Activated T-helper 2 cell treated with anti-CD3 and anti-CD28 coated beads, Interferon-gamma antibody, Interleukin-2, Interleukin-4, amounts not matched to agents 10 μg/mL and 5 μg/mL and 100 μg/mL, durations not matched to agents 14 hours and 24 hours and 36 hours (primary cell): ENCODE measurements around the gene NRP2. TPM values are rescaled to one million over a fixed set of nuclear protein-coding genes. Genes with fewer than 3 reads are reported as not detected.

ENCODE experiments used
- DNase-seq: peaks from one replicate; pipeline ENCODE4 v3.0.0; 2021; ENCODE audit warnings: low spot score
- H3K27ac Mint-ChIP-seq: one replicate; pipeline ENCODE4 v1.8.0; 2021; ENCODE audit warnings: mixed read lengths
- H3K27me3 Mint-ChIP-seq: one replicate; pipeline ENCODE4 v1.8.0; 2021; ENCODE audit warnings: low read depth, mixed read lengths
- H3K36me3 Mint-ChIP-seq: one replicate; pipeline ENCODE4 v1.8.0; 2021; ENCODE audit warnings: low read depth, mixed read lengths
- H3K4me1 Mint-ChIP-seq: one replicate; pipeline ENCODE4 v1.8.0; 2021; ENCODE audit warnings: low read depth, mixed read lengths
- H3K4me3 Mint-ChIP-seq: one replicate; pipeline ENCODE4 v1.8.0; 2021; ENCODE audit warnings: low read depth, mild to moderate bottlenecking, moderate library complexity, mixed read lengths
- H3K9me3 Mint-ChIP-seq: one replicate; pipeline ENCODE4 v1.8.0; 2021; ENCODE audit warnings: mixed read lengths
- intact Hi-C: fragments of 100-400 bp; cut with micrococcal nuclease; formaldehyde crosslinking; loops from one replicate; pipeline ENCODE4 v1.15.1; 2023
- total RNA-seq: library from RNA; stranded (reverse); gene quantifications from 2 replicates; pipeline ENCODE4 v1.2.3, GENCODE V29; 2022

NRP2 gene
- total RNA-seq, 1 donor from 2014 or later, result 61.7 TPM

- Mint-ChIP-seq H3K27me3 (no peaks in the 10 kb centered on the region), H3K36me3 (no peaks in the 10 kb centered on the region), H3K4me1 (peaks cover 35% of the 10 kb centered on the region), H3K27ac (no peak overlapping the region), H3K9me3 (peaks cover 30% of the 10 kb centered on the region), H3K4me3 (no peak overlapping the region)
- no peak for DNase-seq
- intact Hi-C loops, result no loop called here
Measured at GRCh38 chr2:205665791-205666190, 16.5 kb upstream of the NRP2 start.

GRCh38 chr2:205670292-205670691 lies 12.0 kb upstream of the NRP2 start:
- Mint-ChIP-seq H3K36me3 (peaks cover 3% of the 10 kb centered on the region), H3K4me3 (no peak overlapping the region), H3K27me3 (no peaks in the 10 kb centered on the region), H3K4me1 (peaks cover 17% of the 10 kb centered on the region), H3K27ac (no peak overlapping the region), H3K9me3 (peaks cover 25% of the 10 kb centered on the region)
- intact Hi-C loops, result no loop called here
- DNase-seq, result no peak

GRCh38 chr2:205673312-205673711 lies 9.0 kb upstream of the NRP2 start:
- Mint-ChIP-seq H3K36me3 (peaks cover 3% of the 10 kb centered on the region), H3K27ac (no peak overlapping the region), H3K4me1 (peaks cover 20% of the 10 kb centered on the region), H3K4me3 (no peak overlapping the region), H3K27me3 (no peaks in the 10 kb centered on the region), H3K9me3 (peaks cover 11% of the 10 kb centered on the region)
- no peak for DNase-seq
- intact Hi-C loops, result no loop called here

GRCh38 chr2:205675861-205676516 lies 6.3 kb upstream of the NRP2 start:
- peaks cover 3% of the 10 kb centered on the region for H3K36me3 Mint-ChIP-seq
- H3K27me3 Mint-ChIP-seq, result peaks cover 8% of the 10 kb centered on the region
- no peak overlapping the region for H3K4me3 Mint-ChIP-seq
- intact Hi-C loops, result loop anchor here (1.0 to 5.0 kb wide), 2 partner anchors 79 to 202 kb away; no protein-coding TSS in a partner anchor
- DNase-seq, result no peak
- H3K27ac Mint-ChIP-seq, result no peak overlapping the region
- no peaks in the 10 kb centered on the region for H3K9me3 Mint-ChIP-seq
- H3K4me1 Mint-ChIP-seq, result peaks cover 40% of the 10 kb centered on the region

- peaks cover 44% of the 10 kb centered on the region for H3K4me1 Mint-ChIP-seq
- intact Hi-C loops, result loop anchor here (2.0 to 5.0 kb wide), 2 partner anchors 18 to 81 kb away; no protein-coding TSS in a partner anchor
- no peak for DNase-seq
- peaks cover 3% of the 10 kb centered on the region for H3K36me3 Mint-ChIP-seq
- no peaks in the 10 kb centered on the region for H3K9me3 Mint-ChIP-seq
- peaks cover 15% of the 10 kb centered on the region for H3K27me3 Mint-ChIP-seq
- no peak overlapping the region for H3K27ac Mint-ChIP-seq
- H3K4me3 Mint-ChIP-seq, result no peak overlapping the region
Measured at GRCh38 chr2:205678541-205679142, 3.7 kb upstream of the NRP2 start.

GRCh38 chr2:205679410-205680009 lies 2.8 kb upstream of the NRP2 start:
- Mint-ChIP-seq H3K4me3 (no peak overlapping the region), H3K4me1 (peaks cover 48% of the 10 kb centered on the region), H3K27ac (no peak overlapping the region), H3K36me3 (peaks cover 9% of the 10 kb centered on the region), H3K27me3 (peaks cover 21% of the 10 kb centered on the region), H3K9me3 (no peaks in the 10 kb centered on the region)
- intact Hi-C loops, result loop anchor here (2.0 to 10.0 kb wide), 12 partner anchors 19 to 1575 kb away; no protein-coding TSS in a partner anchor
- DNase-seq, result no peak

GRCh38 chr2:205680067-205680466 lies 2.2 kb upstream of the NRP2 start:
- intact Hi-C loops, result loop anchor here (2.0 to 10.0 kb wide), 10 partner anchors 33 to 1575 kb away; no protein-coding TSS in a partner anchor
- H3K27ac Mint-ChIP-seq, result no peak overlapping the region

GRCh38 chr2:205680903-205681302 lies 1.4 kb upstream of the NRP2 start:
- Mint-ChIP-seq H3K9me3 (no peaks in the 10 kb centered on the region), H3K36me3 (peaks cover 18% of the 10 kb centered on the region), H3K27me3 (peaks cover 29% of the 10 kb centered on the region), H3K4me3 (peak overlapping the region; percentile 7), H3K4me1 (peaks cover 47% of the 10 kb centered on the region), H3K27ac (no peak overlapping the region)
- no peak for DNase-seq
- intact Hi-C loops, result loop anchor here (1.0 to 10.0 kb wide), 11 partner anchors 32 to 1576 kb away; no protein-coding TSS in a partner anchor

More at GRCh38 chr2:205680067-205680466, 2.2 kb upstream of the NRP2 start:
- peaks cover 47% of the 10 kb centered on the region for H3K4me1 Mint-ChIP-seq
- peak; percentile 41 for DNase-seq
- H3K36me3 Mint-ChIP-seq, result peaks cover 15% of the 10 kb centered on the region
- peak overlapping the region; percentile 28 for H3K4me3 Mint-ChIP-seq
- H3K27me3 Mint-ChIP-seq, result peaks cover 26% of the 10 kb centered on the region
- H3K9me3 Mint-ChIP-seq, result no peaks in the 10 kb centered on the region

- peak overlapping the region; percentile 79 for H3K4me3 Mint-ChIP-seq
- intact Hi-C loops, result loop anchor here (1.0 to 10.0 kb wide), 13 partner anchors 31 to 1577 kb away; no protein-coding TSS in a partner anchor
- peaks cover 31% of the 10 kb centered on the region for H3K27me3 Mint-ChIP-seq
- H3K27ac Mint-ChIP-seq, result peak overlapping the region; percentile 73
- peaks cover 25% of the 10 kb centered on the region for H3K36me3 Mint-ChIP-seq
- DNase-seq, result no peak
- no peaks in the 10 kb centered on the region for H3K9me3 Mint-ChIP-seq
- H3K4me1 Mint-ChIP-seq, result peaks cover 47% of the 10 kb centered on the region
Measured at GRCh38 chr2:205681401-205682238, 681 bp upstream of the NRP2 start.

GRCh38 chr2:205682971-205683501 lies 735 bp downstream of the NRP2 start:
- DNase-seq, result no peak
- peaks cover 31% of the 10 kb centered on the region for H3K36me3 Mint-ChIP-seq
- peaks cover 41% of the 10 kb centered on the region for H3K27me3 Mint-ChIP-seq
- intact Hi-C loops, result loop anchor here (2.0 to 10.0 kb wide), 9 partner anchors 36 to 1578 kb away; no protein-coding TSS in a partner anchor
- no peaks in the 10 kb centered on the region for H3K9me3 Mint-ChIP-seq
- peak overlapping the region; percentile 87 for H3K4me3 Mint-ChIP-seq
- H3K27ac Mint-ChIP-seq, result peak overlapping the region; percentile 67
- H3K4me1 Mint-ChIP-seq, result peaks cover 41% of the 10 kb centered on the region

GRCh38 chr2:205683502-205684367 lies 1.4 kb downstream of the NRP2 start:
- Mint-ChIP-seq H3K36me3 (peaks cover 31% of the 10 kb centered on the region), H3K4me3 (peak overlapping the region; percentile 87), H3K27me3 (peaks cover 42% of the 10 kb centered on the region), H3K27ac (peak overlapping the region; percentile 67), H3K9me3 (no peaks in the 10 kb centered on the region), H3K4me1 (peaks cover 35% of the 10 kb centered on the region)
- no peak for DNase-seq
- intact Hi-C loops, result loop anchor here (2.0 to 10.0 kb wide), 10 partner anchors 17 to 1579 kb away; no protein-coding TSS in a partner anchor
